Naive B cell (primary cell): Measurements from ENCODE around the gene CD200. TPM values are rescaled to one million over a fixed set of nuclear protein-coding genes. Genes with fewer than 3 reads are reported as not detected.

ENCODE experiments used
- ATAC-seq, 2 donors: fragments of 150-1000 bp; cut with Tn5 transposase; 2 replicates each; pipeline ENCODE4 v1.10.0; 2021; ENCODE audit warnings: low read depth in 2 of 2, mild to moderate bottlenecking in 2 of 2, moderate library complexity in 2 of 2
- DNase-seq: peaks from one replicate; pipeline ENCODE4 v3.0.0; 2022
- H3K27ac Mint-ChIP-seq, 6 donors: one replicate each; pipeline ENCODE4 v1.8.0; 2020 to 2022; ENCODE audit warnings: mild to moderate bottlenecking in 6 of 6, mixed read lengths in 6 of 6, moderate library complexity in 5 of 6, inconsistent platforms in 2 of 6
- H3K27me3 Mint-ChIP-seq, 3 donors: one replicate each; pipeline ENCODE4 v1.8.0; 2021 to 2022; ENCODE audit warnings: mixed read lengths in 3 of 3, mild to moderate bottlenecking in 1 of 3
- H3K36me3 Mint-ChIP-seq, 2 donors: one replicate each; pipeline ENCODE4 v1.8.0; 2020 to 2022; ENCODE audit warnings: mixed read lengths in 2 of 2, inconsistent platforms in 1 of 2, mild to moderate bottlenecking in 1 of 2
- H3K4me1 Mint-ChIP-seq, 3 donors: one replicate each; pipeline ENCODE4 v1.8.0; 2020 to 2022; ENCODE audit warnings: mixed read lengths in 3 of 3, inconsistent platforms in 1 of 3, mild to moderate bottlenecking in 1 of 3, moderate library complexity in 1 of 3
- H3K4me3 Mint-ChIP-seq, 8 donors: one replicate each; pipeline ENCODE4 v1.8.0; 2020 to 2022; ENCODE audit warnings: mild to moderate bottlenecking in 8 of 8, mixed read lengths in 8 of 8, moderate library complexity in 8 of 8, inconsistent platforms in 2 of 8
- H3K9me3 Mint-ChIP-seq, 7 donors: one replicate each; pipeline ENCODE4 v1.8.0; 2020 to 2022; ENCODE audit warnings: mixed read lengths in 7 of 7, mild to moderate bottlenecking in 5 of 7, inconsistent platforms in 2 of 7, moderate library complexity in 1 of 7
- polyA plus RNA-seq, 6 donors: library from polyadenylated mRNA; unstranded; fragments of 300-500 nt; fragmentation: Illumina TruSeq; gene quantifications; one replicate each; pipeline ENCODE4 v1.2.3, GENCODE V29; 2021; ENCODE audit warnings: low read depth in 6 of 6

CD200 gene
- polyA plus RNA-seq, 6 donors from 2014 or later, result 102 to 329 (median 161) TPM

- Mint-ChIP-seq H3K9me3 (peaks cover 0 to 10% (median 3%) of the 10 kb centered on the region in 7 donors), H3K4me1 (peaks cover 62 to 78% (median 69%) of the 10 kb centered on the region in 3 donors), H3K27ac (peak overlapping the region in 2 of 6 donors; percentile 7 to 63), H3K4me3 (peak overlapping the region in 5 of 8 donors; percentile 0 to 63 (median 53)), H3K36me3 (peaks cover 18 to 61% of the 10 kb centered on the region in 2 donors), H3K27me3 (no peaks in the 10 kb centered on the region)
- ATAC-seq (no peak), DNase-seq (no peak)
These were observed 5.7 kb downstream of the CD200 start for GRCh38 chr3:112338727-112339056.

- Mint-ChIP-seq H3K4me1 (peaks cover 64 to 83% (median 73%) of the 10 kb centered on the region in 3 donors), H3K27ac (peak overlapping the region in 4 of 6 donors; percentile 43 to 90 (median 54)), H3K36me3 (peaks cover 22 to 62% of the 10 kb centered on the region in 2 donors), H3K4me3 (peak overlapping the region; percentile 1 to 71 (median 57)), H3K27me3 (no peaks in the 10 kb centered on the region), H3K9me3 (peaks cover 0 to 13% (median 6%) of the 10 kb centered on the region in 7 donors)
- no peak for DNase-seq
- no peak for ATAC-seq
These were observed 6.2 kb downstream of the CD200 start for GRCh38 chr3:112339134-112339533.

- peaks cover 27 to 66% of the 10 kb centered on the region in 2 donors for H3K36me3 Mint-ChIP-seq
- no peak for DNase-seq
- H3K4me3 Mint-ChIP-seq, result peak overlapping the region; percentile 1 to 71 (median 36)
- peaks cover 0 to 13% (median 6%) of the 10 kb centered on the region in 7 donors for H3K9me3 Mint-ChIP-seq
- peak overlapping the region in 3 of 6 donors; percentile 43 to 59 (median 44) for H3K27ac Mint-ChIP-seq
- peaks cover 68 to 86% (median 78%) of the 10 kb centered on the region in 3 donors for H3K4me1 Mint-ChIP-seq
- ATAC-seq, result no peak
- no peaks in the 10 kb centered on the region for H3K27me3 Mint-ChIP-seq
These were observed 6.7 kb downstream of the CD200 start for GRCh38 chr3:112339609-112340008.

- ATAC-seq, result no peak
- Mint-ChIP-seq H3K4me3 (peak overlapping the region in 4 of 8 donors; percentile 8 to 72 (median 29)), H3K9me3 (peaks cover 0 to 13% (median 6%) of the 10 kb centered on the region in 7 donors), H3K27ac (peak overlapping the region in 5 of 6 donors; percentile 72 to 90 (median 82)), H3K4me1 (peaks cover 65 to 84% (median 79%) of the 10 kb centered on the region in 3 donors), H3K36me3 (peaks cover 35 to 69% of the 10 kb centered on the region in 2 donors), H3K27me3 (no peaks in the 10 kb centered on the region)
- no peak for DNase-seq
These were observed 8.4 kb downstream of the CD200 start for GRCh38 chr3:112341386-112341785.

GRCh38 chr3:112345681-112346080 lies 12.7 kb downstream of the CD200 start:
- no peak for DNase-seq
- H3K27ac Mint-ChIP-seq, result peak overlapping the region in 4 of 6 donors; percentile 48 to 72 (median 58)
- H3K27me3 Mint-ChIP-seq, result no peaks in the 10 kb centered on the region
- peaks cover 59 to 68% of the 10 kb centered on the region in 2 donors for H3K36me3 Mint-ChIP-seq
- ATAC-seq, result no peak
- H3K4me1 Mint-ChIP-seq, result peaks cover 57 to 71% (median 60%) of the 10 kb centered on the region in 3 donors
- H3K4me3 Mint-ChIP-seq, result no peak overlapping the region
- peaks cover 0 to 13% (median 6%) of the 10 kb centered on the region in 7 donors for H3K9me3 Mint-ChIP-seq

GRCh38 chr3:112346491-112347122 lies 13.7 kb downstream of the CD200 start:
- Mint-ChIP-seq H3K36me3 (peaks cover 60 to 65% of the 10 kb centered on the region in 2 donors), H3K27me3 (no peaks in the 10 kb centered on the region), H3K9me3 (peaks cover 0 to 13% (median 6%) of the 10 kb centered on the region in 7 donors), H3K4me1 (peaks cover 51 to 69% (median 53%) of the 10 kb centered on the region in 3 donors), H3K4me3 (peak overlapping the region in 3 of 8 donors; percentile 11 to 50 (median 15)), H3K27ac (peak overlapping the region; percentile 72 to 95 (median 80))
- DNase-seq, result no peak
- no peak for ATAC-seq

- ATAC-seq, result no peak
- Mint-ChIP-seq H3K4me3 (no peak overlapping the region), H3K27me3 (no peaks in the 10 kb centered on the region), H3K27ac (no peak overlapping the region), H3K4me1 (peaks cover 49 to 70% (median 56%) of the 10 kb centered on the region in 3 donors), H3K36me3 (peaks cover 62 to 71% of the 10 kb centered on the region in 2 donors), H3K9me3 (peaks cover 0 to under 1% (median 0%) of the 10 kb centered on the region in 7 donors)
- no peak for DNase-seq
These were observed 16.0 kb downstream of the CD200 start for GRCh38 chr3:112348943-112349342.

GRCh38 chr3:112349557-112349956 lies 16.6 kb downstream of the CD200 start:
- H3K9me3 Mint-ChIP-seq, result no peaks in the 10 kb centered on the region
- no peak for DNase-seq
- no peak overlapping the region for H3K4me3 Mint-ChIP-seq
- H3K27me3 Mint-ChIP-seq, result no peaks in the 10 kb centered on the region
- peaks cover 50 to 70% (median 54%) of the 10 kb centered on the region in 3 donors for H3K4me1 Mint-ChIP-seq
- no peak overlapping the region for H3K27ac Mint-ChIP-seq
- peaks cover 61 to 71% of the 10 kb centered on the region in 2 donors for H3K36me3 Mint-ChIP-seq
- ATAC-seq, result no peak

- peaks cover 47 to 72% (median 51%) of the 10 kb centered on the region in 3 donors for H3K4me1 Mint-ChIP-seq
- H3K4me3 Mint-ChIP-seq, result peak overlapping the region in 1 of 8 donors; percentile 35
- H3K27ac Mint-ChIP-seq, result peak overlapping the region in 5 of 6 donors; percentile 2 to 52 (median 43)
- no peak for ATAC-seq
- no peaks in the 10 kb centered on the region for H3K27me3 Mint-ChIP-seq
- DNase-seq, result no peak
- peaks cover 63 to 74% of the 10 kb centered on the region in 2 donors for H3K36me3 Mint-ChIP-seq
- no peaks in the 10 kb centered on the region for H3K9me3 Mint-ChIP-seq
These were observed 17.3 kb downstream of the CD200 start for GRCh38 chr3:112350018-112350810.

GRCh38 chr3:112351036-112351435 lies 18.1 kb downstream of the CD200 start:
- DNase-seq, result no peak
- H3K27ac Mint-ChIP-seq, result peak overlapping the region in 4 of 6 donors; percentile 43 to 84 (median 49)
- peaks cover 39 to 64% (median 45%) of the 10 kb centered on the region in 3 donors for H3K4me1 Mint-ChIP-seq
- ATAC-seq, result no peak
- peaks cover 60 to 69% of the 10 kb centered on the region in 2 donors for H3K36me3 Mint-ChIP-seq
- H3K27me3 Mint-ChIP-seq, result no peaks in the 10 kb centered on the region
- H3K4me3 Mint-ChIP-seq, result no peak overlapping the region
- H3K9me3 Mint-ChIP-seq, result no peaks in the 10 kb centered on the region

- H3K27ac Mint-ChIP-seq, result peak overlapping the region in 5 of 6 donors; percentile 84 to 93 (median 87)
- ATAC-seq, result no peak
- DNase-seq, result no peak
These were observed 18.9 kb downstream of the CD200 start for GRCh38 chr3:112351823-112352222.

GRCh38 chr3:112352720-112353119 lies 19.8 kb downstream of the CD200 start:
- DNase-seq (no peak), ATAC-seq (no peak)
- H3K27me3 Mint-ChIP-seq, result no peaks in the 10 kb centered on the region
- peak overlapping the region in 4 of 6 donors; percentile 47 to 80 (median 66) for H3K27ac Mint-ChIP-seq
- peaks cover 31 to 53% (median 41%) of the 10 kb centered on the region in 3 donors for H3K4me1 Mint-ChIP-seq
- H3K36me3 Mint-ChIP-seq, result peaks cover 52 to 56% of the 10 kb centered on the region in 2 donors
- no peaks in the 10 kb centered on the region for H3K9me3 Mint-ChIP-seq
- H3K4me3 Mint-ChIP-seq, result no peak overlapping the region

More at GRCh38 chr3:112351823-112352222, 18.9 kb downstream of the CD200 start:
- Mint-ChIP-seq H3K9me3 (no peaks in the 10 kb centered on the region), H3K27me3 (no peaks in the 10 kb centered on the region), H3K36me3 (peaks cover 61% of the 10 kb centered on the region in 2 donors), H3K4me1 (peaks cover 33 to 56% (median 41%) of the 10 kb centered on the region in 3 donors), H3K4me3 (no peak overlapping the region)

- Mint-ChIP-seq H3K9me3 (no peaks in the 10 kb centered on the region), H3K27ac (peak overlapping the region; percentile 30 to 80 (median 64)), H3K27me3 (no peaks in the 10 kb centered on the region), H3K36me3 (peaks cover 46 to 55% of the 10 kb centered on the region in 2 donors), H3K4me3 (no peak overlapping the region), H3K4me1 (peaks cover 30 to 58% (median 43%) of the 10 kb centered on the region in 3 donors)
- ATAC-seq (no peak), DNase-seq (no peak)
These were observed 20.4 kb downstream of the CD200 start for GRCh38 chr3:112353365-112353764.
